GM21825 (cell line): ENCODE data around the gene PVR.
"Not testable (repeated sequence)": the region's sequence is repeated elsewhere in the genome, so short reads cannot be mapped to it uniquely, and the experiment has no call there.

Experiments
- ATAC-seq: cut with Tn5 transposase; IDR thresholded peaks from one replicate; pipeline ENCODE4 v1.9.1; 2021; ENCODE audit warnings: mild to moderate bottlenecking, moderate library complexity; ENCODE audit not compliant: unreplicated experiment

Gene PVR

DNA sequence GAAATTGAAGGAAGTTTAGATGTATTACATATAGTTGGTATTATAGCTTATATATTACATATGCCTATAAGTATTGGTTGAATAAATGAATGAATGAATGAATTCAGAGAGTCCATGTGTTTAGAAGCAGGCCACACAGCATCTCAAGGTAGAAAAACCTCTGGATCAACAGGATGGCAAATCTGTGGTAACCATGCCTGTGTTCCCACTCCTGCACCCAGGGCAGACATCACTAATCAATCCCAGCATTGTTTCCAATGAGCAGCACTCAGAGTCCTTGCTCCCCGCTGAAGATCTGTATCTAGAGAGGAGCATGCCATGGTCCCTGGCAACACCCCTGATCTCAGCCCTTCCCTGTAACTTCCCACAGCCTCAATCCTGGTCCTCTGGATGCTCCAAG, 28.5 kb downstream of the PVR start:
- no peak for ATAC-seq

DNA sequence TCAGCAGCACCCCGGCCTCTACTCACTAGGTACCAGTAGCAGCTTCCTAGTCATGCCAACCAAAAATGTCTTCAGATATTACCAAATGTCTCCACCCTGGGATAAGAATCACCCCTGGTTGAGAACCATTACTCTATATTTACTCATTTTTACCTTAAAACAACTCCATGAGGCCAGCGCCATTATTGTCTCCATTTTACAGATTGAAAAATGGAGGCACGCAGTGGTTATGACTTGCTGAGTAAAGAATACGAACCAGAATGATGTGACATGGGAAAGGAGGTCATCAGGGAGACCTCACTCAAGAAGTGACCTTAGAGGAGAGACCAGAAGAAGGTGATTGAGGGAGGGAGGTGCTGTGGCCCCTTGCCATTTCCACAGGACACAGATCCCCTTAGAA, 29.8 kb downstream of the PVR start:
- no peak for ATAC-seq

DNA sequence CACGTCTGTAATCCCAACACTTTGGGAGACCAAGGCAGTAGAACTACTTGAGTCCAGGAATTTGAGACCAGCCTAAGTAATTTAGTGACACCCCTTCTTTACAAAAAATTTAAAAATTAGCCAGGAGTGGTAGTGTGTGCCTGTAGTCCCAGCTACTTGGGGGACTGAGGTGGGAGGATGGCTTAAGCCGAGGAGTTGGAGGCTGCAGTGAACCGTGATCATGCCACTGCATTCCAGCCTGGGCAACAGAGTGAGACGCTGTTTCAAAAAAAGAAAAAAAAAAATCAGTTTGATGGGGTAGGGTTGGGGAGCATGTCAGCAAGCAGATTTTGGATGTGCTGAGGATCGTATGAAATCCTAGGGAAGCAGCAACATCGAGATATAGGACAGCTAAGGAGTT, 31.8 kb downstream of the PVR start:
- ATAC-seq = no peak

DNA sequence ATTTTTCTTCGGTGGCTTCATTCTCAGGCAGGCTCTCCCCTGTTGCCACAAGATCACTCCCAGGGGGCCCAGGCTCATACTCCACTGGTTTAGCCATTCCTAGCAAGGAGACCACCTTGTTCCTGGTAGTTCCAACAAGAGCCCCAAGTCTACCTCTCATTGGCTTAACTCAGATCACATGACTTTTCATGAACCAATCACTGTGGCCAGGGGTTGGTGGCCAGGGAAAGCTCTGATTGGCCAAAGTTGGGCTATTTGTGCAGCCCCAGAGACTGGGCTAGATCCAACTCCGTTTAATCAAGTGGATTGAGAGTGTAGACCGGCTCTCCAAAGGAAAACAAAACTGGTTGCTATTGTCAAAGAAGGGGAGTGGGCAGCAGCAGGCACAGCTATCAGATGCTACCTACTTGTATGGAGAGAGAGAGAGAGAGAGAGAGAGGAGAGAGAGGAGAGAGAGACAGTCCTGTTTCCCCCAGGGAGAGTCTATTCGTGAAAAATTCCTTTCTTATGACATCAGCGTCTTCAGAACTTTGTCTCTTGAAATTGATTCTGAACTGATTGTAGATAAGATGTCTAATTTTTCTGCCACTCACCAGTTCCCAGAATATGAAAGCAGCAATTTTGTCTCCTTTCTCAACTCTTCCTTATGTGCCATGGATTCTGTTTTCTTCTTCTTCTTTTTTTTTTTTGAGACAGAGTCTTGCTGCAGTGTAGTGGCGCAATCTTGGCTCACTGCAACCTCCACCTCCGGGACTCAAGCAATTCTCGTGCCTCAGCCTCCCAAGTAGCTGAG, 33.5 kb downstream of the PVR start:
- no peak for ATAC-seq

DNA sequence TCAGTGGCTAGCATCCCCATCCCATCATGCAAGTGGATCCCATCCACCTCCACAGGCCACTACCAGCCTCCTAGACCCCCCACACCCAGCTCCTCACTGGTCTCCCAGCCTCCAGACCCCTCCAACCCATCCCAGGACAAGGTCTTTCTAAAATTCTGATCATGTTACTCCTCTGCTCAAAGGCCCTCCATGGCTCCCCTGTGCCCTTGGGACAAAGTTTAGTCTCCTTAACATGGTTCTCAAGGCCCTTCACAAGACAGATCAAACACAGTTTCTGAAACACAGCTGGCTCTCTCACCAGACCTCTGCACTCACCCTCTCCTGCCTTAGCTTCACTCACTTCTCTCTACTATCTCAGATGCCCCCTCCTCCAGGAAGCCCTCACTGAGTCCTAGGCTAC, 36.8 kb downstream of the PVR start:
- no peak for ATAC-seq

DNA sequence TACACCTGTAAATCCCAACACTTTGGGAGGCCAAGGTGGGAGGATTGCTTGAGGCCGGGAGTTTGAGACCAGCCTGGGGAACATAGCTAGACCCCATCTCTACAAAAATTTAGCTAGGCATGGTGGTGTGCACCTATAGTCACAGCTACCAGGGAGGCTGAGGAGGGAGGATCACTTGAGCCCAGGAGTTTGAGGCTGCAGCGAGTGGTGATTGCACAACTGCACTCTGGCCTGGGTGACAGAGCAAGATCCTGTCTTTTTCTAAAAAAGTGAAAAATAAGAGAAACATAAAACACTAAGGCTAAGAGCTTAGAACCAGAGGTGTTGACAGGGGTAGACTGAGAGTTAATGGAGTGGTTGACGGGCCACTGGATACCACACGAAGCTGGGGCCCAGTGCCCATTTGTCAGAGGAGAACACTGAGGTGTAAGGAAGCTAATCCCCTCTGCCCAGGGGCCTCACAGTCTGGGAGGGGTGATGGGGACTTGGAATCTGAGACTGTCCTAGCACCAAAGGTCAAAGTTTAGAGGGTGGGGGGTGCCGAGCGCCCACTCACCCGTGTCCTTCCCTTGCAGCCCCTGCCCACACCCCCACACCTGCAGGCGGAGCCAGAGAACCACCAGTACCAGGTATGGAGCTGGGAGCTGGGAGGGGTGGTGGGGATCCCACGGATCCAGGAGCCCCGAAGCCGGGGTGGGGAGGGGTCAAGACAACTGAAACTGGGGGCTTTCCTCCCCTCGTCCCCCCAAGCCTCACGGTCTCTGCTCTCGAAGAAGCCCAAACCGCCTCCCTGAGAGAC, 38.5 kb downstream of the PVR start:
- ATAC-seq = no peak

DNA sequence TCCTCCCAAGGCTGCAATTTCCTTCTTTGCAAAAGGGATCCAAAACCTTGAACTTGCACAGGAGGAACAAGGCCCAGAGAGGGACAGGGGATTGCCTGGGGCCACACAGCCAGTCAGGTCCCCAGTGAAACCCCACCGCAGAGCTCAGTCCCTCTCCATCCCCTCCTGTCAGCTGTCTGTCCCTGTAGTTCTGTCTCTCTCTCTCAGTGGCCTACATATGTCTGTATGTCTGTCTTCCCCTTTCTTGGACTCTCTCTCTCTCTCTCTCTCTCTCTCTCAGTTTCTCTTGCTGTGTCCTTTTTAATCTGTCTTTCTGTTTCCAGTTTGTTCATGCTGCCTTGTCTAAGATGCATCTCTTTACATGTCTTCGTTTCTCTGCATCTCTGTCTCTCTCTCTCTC, 39.1 kb downstream of the PVR start:
- no peak for ATAC-seq

DNA sequence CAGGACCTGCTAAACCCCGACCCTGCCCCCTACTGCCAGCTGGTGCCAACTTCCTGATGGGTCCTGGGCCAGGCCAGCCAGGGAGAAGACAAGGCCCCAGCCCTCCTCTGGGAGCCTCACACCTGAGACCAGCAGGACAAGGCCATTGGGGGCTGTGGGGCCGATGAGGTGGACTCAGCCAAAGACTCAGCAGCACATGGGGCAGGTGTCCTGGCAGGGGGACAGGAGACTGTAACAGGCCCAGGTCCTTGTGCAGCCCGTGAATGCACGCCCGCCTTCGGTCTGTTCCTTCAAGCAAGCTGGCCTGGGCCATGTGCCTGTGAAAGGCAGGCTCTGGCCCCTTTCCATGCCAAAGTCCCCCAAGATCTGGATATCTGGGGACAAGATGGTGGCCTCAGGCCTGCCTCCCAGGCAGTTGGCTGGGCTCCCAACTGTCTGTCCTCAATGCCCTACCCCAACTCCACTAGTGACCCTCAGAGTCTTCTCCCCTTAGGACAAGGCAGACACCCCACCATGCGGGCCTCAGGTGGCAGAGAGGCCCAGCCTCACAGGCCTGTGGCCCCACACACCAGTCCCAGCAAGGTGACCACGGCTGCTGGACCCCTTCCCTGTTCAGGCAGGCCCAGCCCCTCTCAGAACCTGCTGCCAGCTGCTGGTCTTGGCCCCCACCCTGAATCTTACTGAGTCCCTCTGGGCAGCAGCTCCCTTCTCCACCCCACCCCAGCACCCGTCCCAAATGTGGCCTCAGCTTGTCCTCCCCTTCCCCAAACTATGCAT, 39.9 kb downstream of the PVR start:
- ATAC-seq = no peak

DNA sequence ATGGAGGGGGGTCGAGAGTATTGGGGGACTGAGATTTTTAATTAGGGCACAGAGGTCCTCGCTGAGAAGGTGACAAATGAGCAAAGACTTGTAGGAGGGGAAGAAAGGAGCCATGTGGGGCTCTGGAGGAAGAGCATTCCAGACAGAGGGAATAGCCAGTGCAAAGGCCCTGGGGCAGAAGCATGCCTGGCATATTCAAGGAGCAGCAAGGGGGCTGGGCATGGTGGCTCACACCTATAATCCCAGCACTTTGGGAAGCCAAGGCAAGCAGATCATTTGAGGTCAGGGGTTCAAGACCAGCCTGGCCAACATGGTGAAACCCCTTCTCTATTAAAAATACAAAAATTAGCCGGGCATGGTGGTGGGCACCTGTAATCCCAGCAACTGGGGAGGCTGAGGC, 40.7 kb downstream of the PVR start:
- not testable (repeated sequence) for ATAC-seq

DNA sequence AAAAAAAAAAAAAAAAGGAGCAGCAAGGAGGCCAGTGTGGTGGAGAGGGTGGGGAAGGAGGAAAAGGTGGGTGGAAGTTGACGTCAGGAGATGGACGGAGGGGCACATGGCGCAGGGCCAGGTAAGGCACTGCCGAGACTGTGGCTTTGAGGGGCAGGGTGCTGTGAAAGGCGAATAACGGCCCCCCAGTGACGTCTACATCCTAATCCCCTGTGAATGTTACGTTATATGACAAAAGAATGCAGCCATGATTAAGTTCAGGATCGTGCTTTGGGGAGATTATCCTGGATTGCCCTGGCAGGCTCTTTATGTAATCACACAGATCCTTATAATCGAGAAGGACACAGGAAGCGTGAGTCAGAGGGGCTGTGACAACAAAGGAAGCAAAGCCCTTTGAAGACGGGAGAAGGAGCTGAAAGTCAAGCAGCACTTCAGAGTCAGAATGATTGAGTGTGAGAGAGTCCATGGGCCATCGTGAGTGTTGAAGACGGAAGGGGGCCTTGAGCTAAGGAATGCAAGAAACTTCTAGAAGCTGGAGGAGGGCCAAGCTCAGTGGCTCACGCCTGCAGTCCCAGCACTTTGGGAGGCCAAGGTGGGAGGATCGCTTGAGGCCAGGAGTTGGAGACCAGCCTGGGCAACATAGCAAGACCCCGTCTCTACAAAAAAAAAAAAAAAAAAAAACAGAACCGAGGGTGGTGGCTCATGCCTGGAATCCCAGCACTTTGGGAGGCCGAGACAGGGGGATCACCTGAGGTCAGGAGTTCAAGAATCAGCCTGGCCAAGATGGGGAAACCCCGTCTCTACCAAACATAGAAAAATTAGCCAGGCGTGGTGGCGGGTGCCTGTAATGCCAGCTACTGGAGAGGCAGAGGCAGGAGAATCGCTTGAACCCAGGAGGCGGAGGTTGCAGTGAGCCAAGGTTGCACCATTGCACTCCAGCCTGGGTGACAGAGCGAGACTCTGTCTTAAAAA, 41.5 kb downstream of the PVR start:
- ATAC-seq = no peak

DNA sequence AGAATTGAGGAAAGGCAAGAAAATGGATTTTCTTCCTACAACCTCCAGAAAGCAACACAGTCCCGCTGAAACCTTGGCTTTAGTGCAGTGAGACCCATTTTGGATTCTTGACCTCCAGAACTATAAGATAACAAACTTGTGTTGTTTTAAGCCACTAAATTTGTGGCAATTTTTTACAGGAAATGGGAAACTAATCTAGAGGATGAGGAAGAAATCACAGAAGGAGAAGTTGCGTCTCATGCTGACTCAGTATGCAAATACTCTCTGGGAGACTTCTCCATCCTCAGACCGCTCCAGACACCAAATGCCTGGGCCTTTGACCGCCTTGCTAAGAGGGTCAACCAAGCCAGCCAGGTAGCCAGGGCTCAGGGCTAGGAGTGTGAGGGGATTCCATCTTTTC, 42.2 kb downstream of the PVR start:
- ATAC-seq = no peak

DNA sequence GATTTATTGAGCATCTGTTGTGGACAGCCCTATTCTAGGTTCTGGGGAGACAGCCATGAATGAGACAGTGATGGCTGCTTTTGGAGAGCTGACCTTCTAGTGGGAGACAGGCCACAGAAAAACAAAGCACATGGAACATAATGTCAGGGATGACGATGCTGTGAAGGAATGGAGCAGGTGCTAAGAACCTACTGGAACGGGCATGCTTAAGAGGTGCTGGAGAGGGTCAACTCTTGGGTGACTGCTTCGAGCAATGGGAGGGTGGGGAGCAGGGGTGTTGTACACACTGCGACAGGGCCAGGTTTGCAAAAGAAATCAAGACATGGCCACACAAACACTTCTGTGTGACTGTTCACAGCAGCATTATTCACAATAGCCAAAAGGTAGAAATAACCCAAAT, 43.2 kb downstream of the PVR start:
- no peak for ATAC-seq

DNA sequence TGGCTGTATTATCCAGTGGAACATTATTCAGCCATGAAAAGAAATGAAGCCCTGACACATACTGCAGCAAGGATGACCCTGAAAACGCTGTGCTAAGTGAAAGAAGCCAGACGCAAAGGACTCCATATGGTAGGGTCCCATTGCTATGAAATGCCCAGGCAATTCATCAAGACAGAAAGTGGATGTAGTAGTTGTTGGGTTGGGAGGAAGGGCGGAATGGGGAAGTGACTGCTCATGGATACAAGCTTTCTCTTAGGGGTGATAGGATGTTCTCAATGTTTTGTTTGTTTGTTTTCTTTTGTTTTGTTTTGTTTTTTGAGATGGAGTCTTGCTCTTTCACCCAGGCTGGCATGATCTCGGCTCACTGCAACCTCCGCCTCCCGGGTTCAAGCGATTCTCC, 44.2 kb downstream of the PVR start:
- no peak for ATAC-seq

DNA sequence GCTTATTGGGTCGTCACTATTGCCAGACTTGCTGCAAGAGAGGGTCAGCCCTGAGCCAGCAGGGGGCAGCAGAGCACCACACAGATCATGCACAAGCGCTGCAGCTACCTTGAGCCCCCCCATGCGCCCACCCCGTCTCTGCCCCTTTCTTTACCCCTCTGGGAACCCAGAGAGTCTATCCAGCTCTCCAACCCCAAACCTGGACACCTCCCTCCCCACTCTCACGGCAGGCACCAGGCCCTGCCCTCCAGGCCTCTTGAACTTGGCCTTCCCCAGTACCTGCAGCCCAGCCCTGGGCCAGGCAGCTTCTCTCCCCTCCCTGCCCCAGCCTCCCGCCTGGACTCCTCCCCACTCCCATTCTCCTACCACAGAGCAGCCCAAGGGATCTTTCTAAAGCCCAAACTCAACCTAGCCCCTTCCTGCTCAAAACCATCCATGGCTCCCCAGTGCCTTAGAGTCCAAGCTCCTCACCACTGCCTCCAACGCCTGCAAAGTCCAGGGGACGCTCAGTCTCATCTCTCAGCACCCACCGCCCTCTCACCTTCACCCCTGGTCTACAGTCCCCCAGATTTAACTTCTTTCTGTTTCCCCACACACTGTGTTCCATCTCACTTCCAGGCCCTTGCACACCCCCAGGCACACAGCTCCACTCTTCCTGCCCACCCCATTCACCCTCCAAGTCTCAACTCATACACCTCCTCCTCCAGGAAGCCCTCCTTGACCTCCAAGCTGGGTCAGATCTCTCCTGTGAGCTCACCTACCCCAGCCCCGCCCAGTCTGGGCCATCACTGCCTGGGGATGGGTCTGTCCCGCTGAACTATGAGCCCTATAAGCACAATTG, 45.8 kb downstream of the PVR start:
- ATAC-seq = no peak

DNA sequence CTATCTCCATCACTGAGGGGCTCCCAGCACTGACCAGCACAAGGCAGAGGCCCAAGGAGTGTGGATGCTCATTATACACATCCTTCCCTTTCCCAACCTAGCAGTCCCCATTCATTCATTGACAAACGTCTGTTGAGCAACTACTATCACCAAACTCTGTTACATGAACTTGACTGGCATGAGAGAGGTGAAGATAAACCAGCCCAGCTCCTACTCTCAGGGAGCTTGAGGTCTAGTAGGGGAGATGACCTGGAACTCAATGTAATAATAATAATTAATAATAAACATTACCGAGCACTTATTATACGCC, 46.4 kb downstream of the PVR start:
- no peak for ATAC-seq

DNA sequence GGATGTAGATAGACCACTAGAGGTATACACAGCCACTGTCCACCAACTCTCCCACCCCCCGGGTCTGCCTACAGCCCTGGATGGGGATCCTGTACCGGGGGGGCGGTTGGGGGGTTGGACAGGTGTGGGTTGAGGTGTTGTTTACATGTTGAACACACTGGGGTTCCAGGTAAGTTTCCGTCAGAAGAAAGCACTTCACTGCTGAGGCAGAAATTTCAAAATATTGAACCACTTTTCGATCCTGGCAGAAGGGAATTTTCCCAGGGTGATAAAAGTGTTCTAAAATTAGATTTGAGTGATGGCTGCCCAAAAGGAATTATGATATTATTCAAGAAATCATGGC, 48.6 kb downstream of the PVR start:
- peak; percentile 8 for ATAC-seq

DNA sequence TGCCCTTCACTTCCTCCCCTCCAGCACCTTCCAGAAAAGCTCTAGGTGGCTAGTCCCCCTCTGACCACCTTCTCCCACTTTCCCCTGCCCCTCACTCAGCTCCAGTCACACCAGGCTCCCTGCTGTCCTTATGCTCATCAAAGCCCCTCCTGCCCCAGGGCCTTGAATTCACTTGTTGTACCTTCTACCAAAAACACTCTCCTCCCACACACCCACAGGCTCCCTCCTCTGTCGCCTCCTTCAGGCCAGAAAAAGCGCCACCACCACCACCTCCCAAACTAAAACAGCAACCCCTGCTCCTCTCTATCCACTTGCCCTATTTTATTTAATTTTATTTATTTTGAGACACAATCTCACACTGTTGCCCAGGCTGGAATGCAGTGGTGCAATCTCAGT, 50.5 kb downstream of the PVR start:
- no peak for ATAC-seq

DNA sequence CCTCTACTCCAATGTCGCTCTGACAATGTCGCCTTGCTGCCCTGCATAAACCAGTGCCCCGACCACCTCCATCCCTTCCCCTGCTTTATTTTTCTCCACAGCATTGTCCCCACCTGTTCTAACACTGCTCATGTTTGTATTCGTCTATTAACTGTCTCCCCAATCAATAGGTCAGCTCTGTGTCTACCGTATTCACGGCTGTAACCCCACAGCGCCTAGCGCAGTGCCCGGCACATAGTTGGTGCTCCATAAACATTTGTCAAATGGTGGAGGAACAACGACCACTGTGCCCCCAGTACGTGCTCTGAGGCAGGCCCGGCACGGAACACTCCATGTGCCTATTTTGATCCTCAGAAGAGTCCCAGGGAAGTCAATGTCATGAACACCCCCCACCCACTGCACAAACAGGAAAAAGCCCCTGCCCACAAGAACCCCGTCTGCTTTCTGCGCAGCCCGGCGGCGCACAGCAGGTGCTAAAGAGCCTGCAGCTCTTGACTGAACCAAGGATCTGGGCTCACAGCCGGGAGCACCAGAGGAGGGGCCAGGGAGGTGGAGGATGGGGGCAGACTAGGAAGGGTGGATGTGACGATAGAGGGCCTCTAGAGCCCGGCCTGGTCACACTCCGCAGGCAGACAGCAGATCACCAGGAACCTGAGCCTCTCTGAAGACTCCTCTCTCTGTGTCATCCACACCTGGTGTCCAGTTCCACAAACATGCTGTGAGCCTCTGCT, 53.4 kb downstream of the PVR start:
- ATAC-seq = no peak

DNA sequence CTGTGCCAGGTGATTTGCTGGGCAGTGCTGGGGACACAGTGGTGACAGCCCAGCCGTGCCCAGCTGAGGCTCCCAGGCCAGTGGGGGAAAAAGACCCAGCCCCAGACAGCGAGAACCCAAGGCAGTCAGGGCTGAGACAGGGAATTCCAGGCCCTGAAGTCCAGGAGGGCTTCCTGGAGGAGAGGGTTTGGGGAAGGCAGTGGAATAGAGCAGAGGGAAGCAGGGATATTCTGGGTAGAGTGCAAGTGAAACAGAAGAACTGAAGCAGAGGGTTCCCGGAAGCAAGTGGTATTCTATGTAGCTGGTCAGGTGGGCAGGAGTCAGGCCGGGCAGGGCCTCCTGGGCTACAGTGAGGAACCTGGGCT, 53.9 kb downstream of the PVR start:
- ATAC-seq = no peak
